SW480 (cell line): Measurements from ENCODE around the gene RPTOR.

Experiments used
- DNase-seq: peaks from one replicate; pipeline ENCODE4 v3.0.0-alpha.2; 2016; ENCODE audit warnings: low spot score

RPTOR gene

DNA sequence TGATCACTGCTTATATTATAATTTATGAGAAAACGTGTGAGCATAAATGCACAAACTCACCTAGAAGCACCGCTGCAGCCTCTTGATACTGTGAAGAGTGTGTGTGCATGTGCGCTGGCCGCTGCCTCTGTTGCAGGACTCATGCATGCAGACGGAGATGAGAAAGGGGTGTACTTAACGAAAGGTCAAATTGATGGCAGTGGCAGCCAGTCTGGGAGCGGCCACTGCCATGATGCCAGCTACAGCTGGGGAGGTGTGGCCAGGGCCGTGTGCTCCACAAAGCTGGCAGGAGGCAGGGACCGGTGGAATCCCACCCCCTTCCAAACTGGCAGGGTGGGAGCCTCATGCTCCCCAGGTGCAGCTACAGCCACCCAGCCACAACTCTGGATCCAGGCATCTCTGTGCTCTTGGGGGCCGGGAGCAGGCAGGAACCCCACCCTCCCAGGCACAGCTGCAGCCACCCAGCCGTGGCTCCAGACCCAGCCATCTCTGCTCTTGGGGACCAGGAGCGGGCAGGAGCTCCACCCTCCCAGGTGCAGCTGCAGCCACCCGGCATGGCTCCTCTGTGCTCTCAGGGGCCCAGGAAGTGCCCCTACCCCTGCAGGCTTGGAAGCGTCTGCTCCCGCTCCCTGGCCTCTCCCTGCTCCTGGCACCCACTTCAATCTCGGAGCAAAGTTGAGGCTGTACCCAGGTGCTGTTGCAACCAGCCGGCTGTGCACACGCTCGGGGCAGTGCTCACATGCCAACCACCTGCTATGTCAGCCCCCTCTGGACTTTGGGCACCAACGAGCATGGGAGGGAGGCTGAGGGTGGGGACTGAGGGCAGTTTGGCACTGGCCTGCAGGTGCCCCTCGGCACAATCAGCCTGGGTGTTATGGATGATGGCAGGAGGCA, 369.5 kb downstream of the RPTOR start:
- no peak for DNase-seq

DNA sequence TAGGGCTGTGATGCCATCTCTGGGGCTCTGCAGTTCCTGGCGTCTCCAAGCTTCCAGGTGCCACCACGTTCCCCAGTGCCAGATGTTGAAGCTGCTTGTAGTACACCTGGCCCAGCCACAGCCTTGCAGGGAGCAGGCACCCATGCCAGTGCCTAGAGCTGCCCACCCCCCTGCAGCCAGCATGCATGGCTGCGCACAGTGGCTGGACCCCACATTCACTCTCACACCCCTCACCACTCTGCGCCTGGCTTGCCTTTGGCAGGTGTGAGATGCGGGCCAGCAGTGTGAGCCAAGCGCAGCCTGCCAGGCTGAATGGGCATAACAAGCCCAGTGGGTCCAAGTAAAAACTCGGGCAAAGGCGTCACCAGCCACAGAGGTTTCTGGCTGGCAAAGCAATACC, 371.6 kb downstream of the RPTOR start:
- DNase-seq = no peak

DNA sequence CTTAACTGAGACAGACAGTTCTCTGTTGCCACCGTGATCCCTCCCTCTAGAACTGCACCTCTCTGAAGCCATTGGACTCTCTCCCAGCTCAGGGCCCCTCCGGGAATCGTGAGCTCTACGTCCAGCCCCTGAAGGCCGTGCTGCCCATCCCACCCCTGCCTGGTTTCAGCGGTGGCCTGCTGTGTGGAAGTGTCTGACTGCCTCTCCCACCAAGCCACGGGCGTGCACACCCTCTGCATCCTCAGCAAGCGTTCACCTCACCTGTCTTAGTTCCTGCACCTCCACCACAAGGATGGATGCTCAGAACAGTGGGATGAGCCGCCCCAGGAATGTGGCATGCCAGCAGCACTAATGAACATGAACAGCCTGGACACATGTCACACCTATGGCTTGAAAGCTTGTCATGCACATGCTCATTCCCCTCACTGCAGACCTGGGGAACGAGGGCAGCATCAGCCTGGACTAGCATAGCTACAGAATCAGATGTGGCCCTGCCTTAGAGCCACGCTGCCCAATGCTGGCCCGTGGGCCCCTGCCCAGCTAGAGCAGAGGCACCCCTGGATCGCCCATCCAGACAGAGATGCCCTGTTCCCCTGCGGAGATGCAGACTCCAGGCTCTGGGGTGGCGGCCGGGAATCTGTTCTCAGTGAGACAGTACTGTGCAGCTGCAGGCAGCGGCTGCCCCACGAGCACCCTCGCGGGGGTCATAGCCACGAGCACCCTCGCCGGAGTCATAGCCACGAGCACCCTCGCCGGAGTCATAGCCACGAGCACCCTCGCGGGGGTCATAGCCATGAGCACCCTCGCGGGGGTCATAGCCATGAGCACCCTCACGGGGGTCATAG, 373.3 kb downstream of the RPTOR start:
- no peak for DNase-seq

DNA sequence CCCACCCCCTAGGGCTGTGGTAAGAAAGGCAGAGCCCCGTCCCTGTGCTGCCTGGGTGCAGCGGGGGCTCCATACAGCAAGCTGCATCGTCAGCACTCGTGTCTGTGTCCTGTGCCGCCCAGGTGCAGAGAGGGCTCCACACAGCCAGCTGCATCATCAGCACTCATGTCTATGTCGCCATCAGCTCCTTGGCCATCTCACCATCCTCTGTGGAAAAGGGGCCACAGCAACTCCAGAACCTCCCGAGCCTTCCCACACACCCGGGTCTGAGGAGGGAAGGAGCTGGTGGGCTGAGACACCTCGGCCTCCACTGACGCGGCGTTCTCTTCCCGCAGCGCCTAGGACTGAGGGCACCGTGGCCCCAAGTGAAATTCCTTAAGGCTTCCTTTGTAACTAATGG, 374.1 kb downstream of the RPTOR start:
- DNase-seq = no peak

DNA sequence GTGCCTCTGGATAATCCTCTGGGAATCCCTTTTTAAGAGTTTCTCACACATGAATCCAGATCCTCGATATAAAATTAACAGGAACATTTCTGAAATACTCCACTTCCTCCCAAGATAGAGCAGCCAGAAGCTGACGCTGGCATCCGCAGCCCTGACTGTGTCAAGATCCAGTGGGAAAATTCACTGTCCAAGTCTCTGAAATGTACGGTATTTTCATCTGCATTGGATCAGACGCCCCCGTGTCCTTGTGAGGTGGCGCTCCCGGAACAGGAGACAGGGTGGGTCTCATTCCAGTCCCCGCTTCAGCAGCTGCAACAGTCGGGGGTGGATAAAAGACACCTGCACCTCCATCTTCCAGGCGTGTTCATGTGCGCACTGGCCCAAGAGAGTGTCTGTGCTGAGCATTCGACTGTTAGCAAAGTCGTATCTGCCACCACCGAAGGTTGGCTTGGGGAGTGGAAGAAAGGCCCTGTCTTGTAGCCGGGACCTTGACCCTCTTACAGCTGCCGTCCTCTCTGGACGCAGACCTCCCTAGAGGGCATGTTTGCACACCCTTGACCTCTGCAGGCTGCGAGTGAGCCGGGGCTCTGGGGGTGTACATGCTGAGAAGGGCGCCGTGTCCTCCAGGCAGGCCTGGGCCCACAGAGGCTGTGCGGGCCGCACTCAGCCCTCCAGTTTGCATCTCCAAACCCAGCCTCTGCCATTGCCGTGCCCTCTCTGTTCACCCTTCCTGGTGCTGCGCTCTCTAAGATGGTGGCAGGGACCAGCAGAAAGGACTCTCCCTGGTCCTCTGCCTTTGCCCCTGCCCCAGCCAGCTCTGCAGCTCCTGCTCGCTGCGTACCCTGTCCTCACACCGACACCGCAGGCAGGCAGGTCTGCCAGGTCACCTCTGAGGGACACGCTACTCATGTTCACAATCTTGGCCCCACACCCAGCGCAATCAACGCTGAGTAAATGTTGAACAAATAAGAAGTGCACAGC, 375.0 kb downstream of the RPTOR start:
- DNase-seq = no peak

DNA sequence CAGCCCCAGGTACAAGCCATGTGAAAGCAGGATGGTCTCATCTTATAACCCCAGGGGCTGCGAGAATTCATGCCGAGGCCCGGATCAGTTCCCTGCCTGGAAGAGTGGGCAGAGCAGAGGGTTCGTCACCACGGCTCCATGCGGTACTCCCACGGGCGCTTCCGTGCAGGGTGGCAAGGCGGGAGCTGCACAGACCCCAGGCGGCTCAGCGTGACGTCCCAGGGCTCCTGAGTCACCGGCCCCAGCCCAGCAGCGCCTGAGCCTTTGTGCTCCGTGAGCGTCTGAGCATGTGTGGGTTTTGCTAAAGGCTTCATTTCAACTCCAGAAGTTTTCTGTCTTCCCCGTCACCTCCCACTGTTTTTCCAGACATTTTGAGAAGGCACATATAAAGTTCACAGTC, 375.8 kb downstream of the RPTOR start:
- DNase-seq = no peak

DNA sequence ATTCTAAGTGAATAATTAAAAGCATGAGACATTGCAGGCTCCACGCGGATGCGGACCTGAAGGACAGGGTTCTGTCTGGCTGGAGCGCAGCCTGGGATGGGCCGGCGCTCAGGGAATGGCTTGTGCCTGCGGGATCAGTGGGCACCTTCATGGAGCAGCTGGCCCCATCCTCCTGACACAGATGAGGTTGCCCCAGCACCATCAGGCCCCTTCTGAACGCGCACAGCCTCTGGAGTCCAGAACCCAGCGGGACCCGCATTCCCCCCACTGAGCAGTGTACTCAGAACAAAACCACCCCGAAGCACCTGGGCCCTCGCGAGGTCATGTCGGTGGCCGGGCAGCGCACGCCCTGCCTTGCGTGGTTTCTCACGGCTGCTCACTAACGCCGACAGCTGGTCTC, 376.5 kb downstream of the RPTOR start:
- DNase-seq = no peak

DNA sequence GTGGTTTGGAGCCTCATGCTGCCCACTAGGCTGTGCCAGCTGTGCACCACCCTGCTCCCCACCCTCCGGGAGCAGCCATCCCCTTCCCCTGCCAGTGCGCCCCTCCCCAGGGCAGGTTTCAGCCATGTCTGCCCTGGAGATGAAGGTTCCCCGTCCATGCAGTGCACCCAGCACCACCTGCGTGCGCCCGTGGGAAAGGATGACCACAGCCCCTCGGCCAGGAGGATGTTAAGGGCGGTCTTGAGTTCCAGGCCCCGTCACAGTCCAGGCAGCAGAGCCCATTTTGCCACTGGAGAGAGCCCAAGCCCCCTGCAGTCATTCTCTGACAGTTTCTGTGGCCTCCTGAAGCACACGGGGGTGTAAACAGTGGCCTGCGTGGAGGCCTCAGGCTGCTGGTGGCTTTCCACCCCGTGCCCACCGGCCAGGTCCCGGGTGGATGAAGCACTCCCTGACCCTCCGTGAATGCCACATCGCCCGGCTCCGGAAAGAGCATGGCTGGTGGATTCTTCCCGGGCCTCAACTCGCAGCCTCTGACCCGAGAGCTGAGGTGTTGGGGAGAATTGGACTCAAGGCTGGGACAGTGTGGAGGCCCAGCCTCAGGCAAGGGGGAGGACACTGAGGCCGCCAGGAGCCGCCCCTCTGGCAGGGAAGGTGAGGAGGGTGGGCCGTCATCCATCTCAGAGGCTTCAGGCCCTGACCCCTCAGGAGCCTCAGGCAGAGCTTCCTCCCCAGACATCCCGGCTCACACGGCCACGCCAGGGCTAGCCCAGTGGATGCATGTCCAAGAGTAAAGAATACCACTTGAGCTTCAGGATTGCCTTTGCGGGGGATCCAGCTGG, 377.3 kb downstream of the RPTOR start:
- no peak for DNase-seq

DNA sequence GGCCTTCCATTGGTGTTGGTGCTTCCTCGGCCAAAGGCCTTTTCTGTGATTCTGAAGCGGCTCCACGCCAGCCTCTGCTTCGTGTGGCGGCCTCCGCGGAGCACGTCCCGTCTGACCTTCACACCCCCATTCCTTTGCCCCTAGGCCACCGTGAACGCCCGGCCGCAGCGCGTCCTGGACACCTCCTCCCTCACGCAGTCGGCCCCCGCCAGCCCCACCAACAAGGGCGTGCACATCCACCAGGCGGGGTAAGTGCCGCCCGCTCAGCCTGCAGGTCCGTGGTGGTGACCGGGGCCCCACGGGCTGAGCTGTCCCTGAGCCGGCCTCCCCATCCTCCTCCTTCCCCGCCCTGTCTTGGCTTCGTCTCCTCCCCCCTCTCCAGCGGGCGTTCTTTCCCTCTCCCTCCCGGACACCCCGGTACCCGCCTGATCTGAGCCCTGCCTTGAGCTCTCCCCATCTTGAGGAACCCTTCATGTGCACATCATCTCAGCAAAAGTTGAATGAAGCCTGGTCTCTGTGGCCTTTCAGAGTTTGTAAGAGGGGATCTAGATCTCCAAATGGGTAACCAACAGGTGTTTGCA, 378.0 kb downstream of the RPTOR start:
- DNase-seq = no peak

DNA sequence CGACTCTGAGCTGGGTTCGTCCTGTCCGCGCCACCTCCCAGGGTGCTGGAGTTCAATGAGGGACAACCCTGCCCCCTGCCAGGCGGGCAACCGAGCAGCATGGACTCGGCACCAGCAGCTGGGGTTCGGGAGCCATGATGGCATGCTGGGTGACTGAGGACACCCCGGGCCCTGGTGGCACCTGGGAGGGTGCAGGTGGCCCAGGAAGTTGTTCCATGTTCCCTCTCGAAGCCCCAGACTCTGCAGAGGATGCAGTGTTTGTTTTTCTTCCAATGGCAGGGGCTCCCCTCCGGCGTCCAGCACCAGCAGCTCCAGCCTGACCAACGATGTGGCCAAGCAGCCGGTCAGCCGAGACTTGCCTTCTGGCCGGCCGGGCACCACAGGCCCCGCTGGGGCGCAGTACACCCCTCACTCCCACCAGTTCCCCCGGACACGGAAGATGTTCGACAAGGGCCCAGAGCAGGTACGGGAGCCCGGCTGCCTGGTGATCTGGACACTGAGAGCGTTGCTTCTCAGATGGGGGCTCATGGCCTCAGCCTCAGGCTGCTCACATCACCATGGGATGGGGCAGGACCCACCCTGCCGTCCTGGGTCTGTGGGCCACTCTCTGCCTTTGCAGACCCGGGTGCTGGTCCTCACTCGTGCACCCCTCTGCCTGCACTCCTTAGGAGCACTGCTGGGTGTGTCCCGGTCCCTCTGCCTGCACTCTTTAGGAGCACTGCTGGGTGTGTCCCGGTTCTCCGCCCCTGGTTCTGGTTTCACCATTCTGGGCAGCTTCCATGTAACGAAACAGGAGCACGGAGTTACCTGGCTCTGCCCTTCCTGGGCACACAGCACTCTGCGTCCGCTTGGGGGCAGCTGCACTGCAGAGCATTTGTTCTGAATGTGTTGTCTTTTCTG, 378.8 kb downstream of the RPTOR start:
- no peak for DNase-seq

DNA sequence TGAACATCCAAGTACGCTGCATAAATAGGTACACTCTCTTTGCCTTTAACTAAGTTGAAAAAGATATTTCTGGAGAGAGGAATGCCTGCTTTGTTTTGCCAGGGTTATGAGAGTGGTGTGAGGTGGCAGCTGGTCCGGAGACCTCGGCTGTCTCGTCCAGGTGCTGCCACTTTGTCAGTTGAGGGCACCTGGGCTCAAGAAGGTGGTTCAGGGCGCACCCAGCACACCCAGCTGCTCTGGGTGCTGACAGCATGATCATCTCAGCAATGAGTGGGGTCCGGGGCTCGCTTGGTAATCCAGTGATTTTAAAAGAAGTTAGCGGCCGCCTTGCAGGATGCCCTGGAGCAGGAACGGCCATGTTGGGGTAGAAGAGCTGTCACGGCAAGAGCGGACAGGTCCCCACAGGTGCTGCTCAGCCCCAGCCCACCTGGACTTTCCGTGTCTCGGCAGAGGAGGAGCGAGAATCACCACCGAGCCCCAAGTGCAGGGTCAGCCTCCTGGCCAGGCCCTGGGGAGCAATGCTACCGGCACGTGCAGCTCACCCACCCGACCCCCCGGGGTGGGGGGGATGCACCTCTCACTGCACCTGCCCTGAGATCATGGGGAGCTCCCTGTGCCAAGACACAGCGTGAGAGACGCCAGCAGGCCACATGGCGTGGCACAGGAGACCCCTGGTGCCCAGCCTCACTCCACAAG, 379.6 kb downstream of the RPTOR start:
- no peak for DNase-seq

DNA sequence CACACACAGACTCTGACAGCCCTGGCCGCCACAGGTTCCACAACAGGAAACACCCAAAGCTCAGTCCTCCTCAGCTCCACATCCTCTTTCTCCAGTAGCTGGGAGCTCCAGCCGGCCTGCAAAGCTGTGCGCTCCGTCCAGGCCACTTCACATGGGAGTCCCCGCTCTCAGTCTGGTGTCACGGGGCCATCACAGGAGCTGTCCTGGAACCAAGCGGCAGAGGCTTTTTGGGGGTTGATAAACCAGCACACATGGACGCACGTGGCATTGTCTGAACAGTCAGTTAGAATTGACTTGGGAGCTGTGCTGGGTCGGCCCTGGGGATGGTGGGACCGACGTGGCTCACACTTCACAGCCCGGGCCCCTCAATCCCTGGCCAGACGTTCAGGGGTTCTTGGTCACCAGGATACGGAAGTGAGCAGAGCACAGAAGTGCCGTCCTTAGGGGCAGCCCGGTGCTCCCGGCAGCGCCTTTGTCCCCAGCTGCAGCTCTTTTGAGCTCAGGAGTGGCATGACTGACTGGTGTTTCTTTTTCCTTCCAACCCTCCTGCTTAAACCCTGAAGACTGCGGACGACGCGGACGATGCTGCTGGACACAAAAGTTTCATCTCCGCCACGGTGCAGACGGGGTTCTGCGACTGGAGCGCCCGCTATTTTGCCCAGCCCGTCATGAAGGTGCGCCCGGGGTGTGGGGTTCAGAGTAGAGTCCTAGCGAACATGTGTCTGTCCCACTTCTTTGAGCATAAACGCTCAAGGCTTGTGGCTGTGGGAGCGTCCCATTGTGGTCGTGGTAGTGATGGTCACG, 380.4 kb downstream of the RPTOR start:
- DNase-seq = no peak

DNA sequence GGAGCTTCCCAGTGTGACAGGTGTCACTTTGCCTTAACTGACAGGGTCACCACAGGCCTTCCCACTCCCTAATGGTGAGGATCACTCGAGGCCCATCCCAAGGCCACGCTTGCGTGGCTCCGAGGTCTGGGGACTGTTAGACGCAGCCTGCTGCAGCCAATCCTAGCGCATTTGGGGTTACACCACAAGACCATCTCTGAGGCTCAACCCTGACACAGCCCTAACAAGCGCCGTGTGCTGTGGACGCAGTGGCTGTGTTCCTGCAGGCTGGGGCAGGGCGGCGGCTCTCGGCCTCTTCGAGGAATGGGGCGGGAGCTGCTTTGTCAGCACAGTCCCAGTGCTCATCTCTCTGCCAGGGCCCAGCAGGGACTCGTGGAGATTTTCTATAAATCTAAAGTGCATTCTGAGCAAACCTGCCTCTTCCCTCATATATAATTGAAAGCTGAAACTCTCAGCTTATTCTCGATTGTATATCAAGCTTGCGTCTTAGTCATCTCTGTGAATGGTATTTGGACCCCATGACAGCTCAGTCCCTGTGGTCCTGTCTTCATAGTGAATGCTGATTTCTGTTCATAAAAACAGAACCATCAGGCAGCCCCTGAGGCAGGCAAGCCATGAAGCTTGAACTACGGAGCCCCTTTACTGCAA, 381.2 kb downstream of the RPTOR start:
- no peak for DNase-seq

DNA sequence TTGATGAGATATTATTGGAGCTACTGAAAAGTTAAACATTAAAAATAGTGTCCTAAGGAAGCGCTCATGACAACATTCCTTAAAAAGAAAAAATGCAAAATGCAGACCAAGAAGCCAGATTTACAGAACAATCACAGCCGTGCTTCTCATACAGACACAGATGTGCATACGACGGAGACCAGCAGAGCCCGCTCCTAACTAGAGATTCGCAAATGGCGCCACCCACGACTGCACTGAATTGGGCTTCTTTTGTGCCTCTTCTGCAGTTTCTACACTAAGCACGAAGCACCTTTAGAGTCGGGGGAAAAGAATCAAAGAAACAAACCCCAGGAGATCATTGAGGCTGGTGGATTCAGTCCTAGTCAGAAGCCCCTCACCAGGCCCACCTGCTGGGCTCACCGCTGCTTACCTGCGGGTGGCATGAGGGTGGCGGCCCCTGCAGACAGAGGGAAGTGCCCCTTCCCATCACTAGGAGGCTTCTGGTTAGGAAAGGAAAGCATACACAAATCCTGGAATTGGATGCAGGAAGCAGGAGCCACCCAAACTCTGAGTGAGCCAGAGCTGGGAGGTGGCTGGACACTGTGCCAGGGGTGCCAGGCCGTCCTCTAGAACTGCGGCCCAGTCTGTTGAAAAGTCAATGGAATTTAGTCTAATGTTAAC, 382.1 kb downstream of the RPTOR start:
- DNase-seq = no peak

DNA sequence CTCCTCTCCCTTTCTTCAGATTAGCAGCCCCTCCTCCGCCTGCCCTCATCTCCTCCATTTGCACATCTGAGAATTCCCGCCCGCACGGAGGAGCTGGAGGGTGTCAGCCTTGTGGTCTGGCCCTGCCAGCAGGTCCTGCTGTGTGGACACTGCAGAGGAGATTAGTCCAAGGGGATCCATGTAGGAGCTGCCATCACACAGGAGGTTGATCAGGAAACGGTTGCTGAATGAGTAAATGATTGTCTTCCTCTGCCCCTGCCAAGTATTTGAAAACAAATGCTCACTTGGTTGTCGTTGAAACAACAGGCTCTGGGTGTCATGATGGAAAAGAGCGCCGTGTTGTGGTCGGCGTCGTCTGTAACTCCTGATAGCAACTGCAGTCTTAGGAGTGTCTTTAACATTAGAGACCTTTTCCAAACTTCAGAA, 383.2 kb downstream of the RPTOR start:
- DNase-seq = no peak

DNA sequence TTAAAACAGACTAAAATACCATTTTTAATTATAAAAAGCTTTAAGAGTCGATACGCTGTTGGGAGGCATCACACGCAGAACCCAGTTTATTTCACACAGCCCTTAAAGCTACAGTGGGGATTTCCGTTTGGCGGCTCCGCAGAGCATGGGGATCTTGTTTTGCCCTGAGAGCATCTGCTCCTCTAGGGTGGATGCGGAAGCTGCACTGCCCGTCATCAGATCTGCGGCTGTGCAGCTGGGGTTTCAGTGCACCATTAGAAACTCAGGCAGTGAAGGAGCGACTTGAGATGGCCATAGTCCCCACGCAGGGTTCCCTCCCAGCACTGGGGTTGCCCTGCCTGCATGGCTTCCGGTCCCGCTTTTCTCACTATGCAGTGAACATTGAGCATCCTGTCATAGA, 384.8 kb downstream of the RPTOR start:
- no peak for DNase-seq
